ENCODE data around the gene AMN1. TPM values are rescaled to one million over a fixed set of nuclear protein-coding genes. Genes with fewer than 3 reads are reported as not detected.

Gene AMN1
- polyA plus RNA-seq, 1 donor (not counting 4 experiments of a cell fraction or from before 2014, with no cell fraction given), result 11.3 TPM

DNA sequence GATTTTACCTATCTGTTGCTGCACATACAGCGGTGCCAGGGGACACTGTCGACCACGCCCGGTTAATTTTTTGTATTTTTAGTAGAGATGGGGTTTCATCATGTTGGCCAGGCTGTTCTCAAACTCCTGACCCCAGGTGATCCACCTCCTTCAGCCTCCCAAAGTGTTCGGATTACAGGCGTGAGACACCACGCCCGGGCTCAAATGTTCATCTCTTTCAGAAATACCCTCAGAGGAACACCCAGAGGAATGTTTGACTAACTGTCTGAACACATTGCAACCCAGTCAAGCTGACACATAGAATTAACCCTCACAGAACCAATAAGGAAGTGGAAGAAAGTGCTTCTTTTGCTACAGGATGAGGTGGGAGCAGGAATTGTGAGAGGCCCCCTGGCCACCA, 84.3 kb downstream of the AMN1 start:
- Histone ChIP-seq H3K9me3 (ENCODE audit: control insufficient read depth, low read depth, low read length) (no peaks in the 10 kb centered on the region), H3K79me2 (ENCODE audit: control insufficient read depth, insufficient read depth, low read length) (no peaks in the 10 kb centered on the region), H3K4me2 (ENCODE audit: control insufficient read depth, extremely low read depth, insufficient read depth, low read depth, low read length) (no peak overlapping the region), H4K20me1 (ENCODE audit: control insufficient read depth, extremely low read depth, insufficient read depth, low read length) (no peaks in the 10 kb centered on the region), H3K27ac (ENCODE audit: control insufficient read depth, insufficient read depth, low read length) (no peak overlapping the region), H2AFZ (ENCODE audit: control insufficient read depth, low read length) (no peak overlapping the region), H3K36me3 (ENCODE audit: control insufficient read depth in 2 of 2, extremely low read depth in 1 of 2, insufficient read depth in 2 of 2, low read length in 2 of 2) (no peaks in the 10 kb centered on the region), H3K4me3 (ENCODE audit: control insufficient read depth in 2 of 3, extremely low read depth in 1 of 3, insufficient read depth in 2 of 3, low read depth in 1 of 3, low read length in 3 of 3) (no peak overlapping the region), H3K9me1 (ENCODE audit: control insufficient read depth, extremely low read depth, insufficient read depth, low read length) (no peaks in the 10 kb centered on the region), H3K4me1 (ENCODE audit: control insufficient read depth, extremely low read depth, insufficient read depth, low read length) (peaks cover 7% of the 10 kb centered on the region), H3K9ac (ENCODE audit: control insufficient read depth, extremely low read depth, insufficient read depth, low read length) (no peak overlapping the region), H3K27me3 (ENCODE audit: control insufficient read depth, extremely low read depth, insufficient read depth, low read length) (no peaks in the 10 kb centered on the region)
- DNase-seq (ENCODE audit: low read depth, low spot score), result no peak
- TF ChIP-seq EZH2 (IDR thresholded peaks at IDR 0.05; ENCODE audit: low read length), result no peak
- TF ChIP-seq, protein P1, sequence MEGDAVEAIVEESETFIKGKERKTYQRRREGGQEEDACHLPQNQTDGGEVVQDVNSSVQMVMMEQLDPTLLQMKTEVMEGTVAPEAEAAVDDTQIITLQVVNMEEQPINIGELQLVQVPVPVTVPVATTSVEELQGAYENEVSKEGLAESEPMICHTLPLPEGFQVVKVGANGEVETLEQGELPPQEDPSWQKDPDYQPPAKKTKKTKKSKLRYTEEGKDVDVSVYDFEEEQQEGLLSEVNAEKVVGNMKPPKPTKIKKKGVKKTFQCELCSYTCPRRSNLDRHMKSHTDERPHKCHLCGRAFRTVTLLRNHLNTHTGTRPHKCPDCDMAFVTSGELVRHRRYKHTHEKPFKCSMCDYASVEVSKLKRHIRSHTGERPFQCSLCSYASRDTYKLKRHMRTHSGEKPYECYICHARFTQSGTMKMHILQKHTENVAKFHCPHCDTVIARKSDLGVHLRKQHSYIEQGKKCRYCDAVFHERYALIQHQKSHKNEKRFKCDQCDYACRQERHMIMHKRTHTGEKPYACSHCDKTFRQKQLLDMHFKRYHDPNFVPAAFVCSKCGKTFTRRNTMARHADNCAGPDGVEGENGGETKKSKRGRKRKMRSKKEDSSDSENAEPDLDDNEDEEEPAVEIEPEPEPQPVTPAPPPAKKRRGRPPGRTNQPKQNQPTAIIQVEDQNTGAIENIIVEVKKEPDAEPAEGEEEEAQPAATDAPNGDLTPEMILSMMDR (optimal IDR thresholded peaks at IDR 0.05 in 1 of 3, IDR thresholded peaks at IDR 0.05 in 1 of 3, conservative IDR thresholded peaks at IDR 0.05 in 1 of 3; ENCODE audit: extremely low read depth in 1 of 3, insufficient read depth in 2 of 3, low read length in 3 of 3), result no peak
- dilution Hi-C loops (cut with MboI; ENCODE audit: extremely low pct_ligation_motif_present, low sequenced_read_pairs), result no loop called here
- no peak for FAIRE-seq

DNA sequence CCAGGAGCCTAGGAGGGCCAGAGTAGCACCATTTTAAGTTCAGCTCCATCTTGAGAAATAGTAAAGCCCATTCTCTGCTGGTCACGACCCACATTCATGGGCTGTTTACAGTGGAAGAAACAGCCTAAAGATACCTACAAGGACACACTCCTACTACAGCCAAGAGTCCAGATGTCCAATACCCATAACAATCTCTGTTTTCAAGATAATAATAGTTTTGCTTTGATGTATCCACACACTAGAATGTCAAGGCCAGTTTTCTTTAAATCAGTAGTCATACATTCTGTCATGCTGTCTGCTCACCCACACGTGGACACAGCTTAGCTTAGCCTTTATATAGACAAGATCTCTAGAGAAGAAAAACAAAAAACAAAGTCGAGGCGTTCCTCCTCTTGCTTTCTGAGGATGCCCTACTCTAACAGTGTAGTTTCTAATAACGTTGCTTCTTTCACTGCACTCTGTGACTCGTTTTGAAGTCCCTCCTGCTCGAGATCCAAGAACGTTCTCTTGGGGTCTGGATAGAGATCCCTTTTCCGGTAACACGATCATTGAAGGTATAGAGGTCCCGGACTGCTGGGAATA, 87.2 kb downstream of the AMN1 start:
- TF ChIP-seq EZH2 (IDR thresholded peaks at IDR 0.05; ENCODE audit: low read length), result no peak
- TF ChIP-seq, protein P1 (optimal IDR thresholded peaks at IDR 0.05 in 1 of 3, IDR thresholded peaks at IDR 0.05 in 1 of 3, conservative IDR thresholded peaks at IDR 0.05 in 1 of 3; ENCODE audit: extremely low read depth in 1 of 3, insufficient read depth in 2 of 3, low read length in 3 of 3), result no peak
- H4K20me1 ChIP-seq (ENCODE audit: control insufficient read depth, extremely low read depth, insufficient read depth, low read length), result no peaks in the 10 kb centered on the region
- dilution Hi-C loops (cut with MboI; ENCODE audit: extremely low pct_ligation_motif_present, low sequenced_read_pairs), result no loop called here
- FAIRE-seq (no peak), DNase-seq (ENCODE audit: low read depth, low spot score) (no peak)
- no peak overlapping the region for H3K4me2 ChIP-seq (ENCODE audit: control insufficient read depth, extremely low read depth, insufficient read depth, low read depth, low read length)
- H3K27me3 ChIP-seq (ENCODE audit: control insufficient read depth, extremely low read depth, insufficient read depth, low read length), result no peaks in the 10 kb centered on the region
- H3K9me3 ChIP-seq (ENCODE audit: control insufficient read depth, low read depth, low read length), result no peaks in the 10 kb centered on the region
- H3K9me1 ChIP-seq (ENCODE audit: control insufficient read depth, extremely low read depth, insufficient read depth, low read length), result no peaks in the 10 kb centered on the region
- H2AFZ ChIP-seq (ENCODE audit: control insufficient read depth, low read length), result no peak overlapping the region
- no peaks in the 10 kb centered on the region for H3K4me1 ChIP-seq (ENCODE audit: control insufficient read depth, extremely low read depth, insufficient read depth, low read length)
- no peak overlapping the region for H3K4me3 ChIP-seq (ENCODE audit: control insufficient read depth in 2 of 3, extremely low read depth in 1 of 3, insufficient read depth in 2 of 3, low read depth in 1 of 3, low read length in 3 of 3)
- H3K27ac ChIP-seq (ENCODE audit: control insufficient read depth, insufficient read depth, low read length), result no peak overlapping the region
- H3K9ac ChIP-seq (ENCODE audit: control insufficient read depth, extremely low read depth, insufficient read depth, low read length), result no peak overlapping the region
- H3K36me3 ChIP-seq (ENCODE audit: control insufficient read depth in 2 of 2, extremely low read depth in 1 of 2, insufficient read depth in 2 of 2, low read length in 2 of 2), result no peaks in the 10 kb centered on the region
- H3K79me2 ChIP-seq (ENCODE audit: control insufficient read depth, insufficient read depth, low read length), result no peaks in the 10 kb centered on the region

Measured in keratinocyte (primary cell).